Left lung (tissue), 10 donors: ENCODE data around the gene SCEL. TPM values are rescaled to one million over a fixed set of nuclear protein-coding genes. Genes with fewer than 3 reads are reported as not detected.
"Not testable (repeated sequence)": the region's sequence is repeated elsewhere in the genome, so short reads cannot be mapped to it uniquely, and the experiment has no call there.

Experiments used
- ATAC-seq: fragments of 200-7000 bp; cut with Tn5 transposase; one replicate; pipeline ENCODE4 v1.9.1; 2020; ENCODE audit warnings: moderate library complexity
- DNase-seq, 4 donors: peaks; one replicate each; pipeline ENCODE4 v3.0.0-alpha.2; 2013 to 2020
- H3K27ac ChIP-seq, 2 donors: fragments of 200-600 bp; sonication (generic) in 1 of 2; one replicate each; pipeline versions ENCODE4 v1.5.0 to v1.8.0; 2020 to 2021
- H3K27me3 ChIP-seq, 2 donors: fragments of 200-600 bp; sonication (generic) in 1 of 2; one replicate each; pipeline versions ENCODE4 v1.5.0 to v1.8.0; 2020 to 2021
- H3K36me3 ChIP-seq, 2 donors: fragments of 200-600 bp; sonication (generic) in 1 of 2; one replicate each; pipeline versions ENCODE4 v1.5.0 to v1.8.0; 2020 to 2021
- H3K4me1 ChIP-seq, 2 donors: fragments of 200-600 bp; one replicate each; pipeline ENCODE4 v1.8.0; 2021
- H3K4me3 ChIP-seq, 2 donors: fragments of 200-600 bp; sonication (generic) in 1 of 2; one replicate each; pipeline versions ENCODE4 v1.5.0 to v1.8.0; 2020 to 2021; ENCODE audit warnings: mild to moderate bottlenecking in 1 of 2
- H3K9me3 ChIP-seq, 2 donors: fragments of 200-600 bp; sonication (generic) in 1 of 2; one replicate each; pipeline versions ENCODE4 v1.5.0 to v1.8.0; 2020 to 2021
- CTCF ChIP-seq, 2 donors: fragments of 200-600 bp; sonication (generic) in 1 of 2; IDR thresholded peaks; one replicate each; pipeline versions ENCODE4 v1.5.0 to v1.8.0; 2021; ENCODE audit warnings: antibody characterized with exemption in 2 of 2
- intact Hi-C, 2 donors: fragments of 100-400 bp; cut with DNase I; formaldehyde crosslinking; loops; one replicate each; pipeline versions ENCODE4 v1.11.2 to v1.14.2; 2022
- polyA plus RNA-seq, 6 donors: library from polyadenylated mRNA; unstranded; fragments of 120-200 nt; gene quantifications; one replicate each; pipeline ENCODE4 v1.2.1, GENCODE V29; 2013; ENCODE audit not compliant: insufficient read length in 6 of 6
- total RNA-seq, 2 donors: library from RNA; stranded (reverse); fragmentation: NEBNext Ultra II Directional; extraction: Animal tissue kit (Norgen Biotek cat#: 25700); gene quantifications; one replicate each; pipeline ENCODE4 v1.2.1, GENCODE V29; 2021
- donor health status: DM: no; HTN: yes; CAD: no.
- donor health status: DM: no; HTN: no; CAD: no.

Gene SCEL
- total and polyA plus RNA-seq, 8 donors: 0.14 to 166 (median 0.41) TPM

- no peak for TF ChIP-seq CTCF (IDR thresholded peaks at IDR 0.05)
- no peaks in the 10 kb centered on the region for H3K27me3 ChIP-seq
- no peak overlapping the region for H3K4me3 ChIP-seq
- H3K4me1 ChIP-seq: no peaks in the 10 kb centered on the region
- H3K27ac ChIP-seq: no peak overlapping the region
- DNase-seq: no peak
- no peak for ATAC-seq
- H3K9me3 ChIP-seq: peaks cover 0 to 9% of the 10 kb centered on the region in 2 donors
- H3K36me3 ChIP-seq: no peaks in the 10 kb centered on the region
- intact Hi-C loops: no loop called here
Observed at GRCh38 chr13:77650409-77650808, 114.9 kb downstream of the SCEL start.

- H3K36me3 ChIP-seq: no peaks in the 10 kb centered on the region
Observed at GRCh38 chr13:77653301-77653700, 117.8 kb downstream of the SCEL start.

GRCh38 chr13:77660016-77660415 lies 124.5 kb downstream of the SCEL start:
- intact Hi-C loops, ATAC-seq, H3K4me3 ChIP-seq, H3K27me3 ChIP-seq, H3K4me1 ChIP-seq, H3K9me3 ChIP-seq, H3K36me3 ChIP-seq, H3K27ac ChIP-seq: not testable (repeated sequence)
- peak in 1 of 4 donors; percentile 52 for DNase-seq

More at GRCh38 chr13:77653301-77653700, 117.8 kb downstream of the SCEL start:
- Histone ChIP-seq H3K27ac (peak overlapping the region in 1 of 2 donors; percentile 46), H3K4me3 (no peak overlapping the region), H3K9me3 (peaks cover 0 to 9% of the 10 kb centered on the region in 2 donors), H3K27me3 (no peaks in the 10 kb centered on the region), H3K4me1 (no peaks in the 10 kb centered on the region)
- no peak for TF ChIP-seq CTCF (IDR thresholded peaks at IDR 0.05)
- ATAC-seq (no peak), DNase-seq (no peak)
- intact Hi-C loops: no loop called here

DNA sequence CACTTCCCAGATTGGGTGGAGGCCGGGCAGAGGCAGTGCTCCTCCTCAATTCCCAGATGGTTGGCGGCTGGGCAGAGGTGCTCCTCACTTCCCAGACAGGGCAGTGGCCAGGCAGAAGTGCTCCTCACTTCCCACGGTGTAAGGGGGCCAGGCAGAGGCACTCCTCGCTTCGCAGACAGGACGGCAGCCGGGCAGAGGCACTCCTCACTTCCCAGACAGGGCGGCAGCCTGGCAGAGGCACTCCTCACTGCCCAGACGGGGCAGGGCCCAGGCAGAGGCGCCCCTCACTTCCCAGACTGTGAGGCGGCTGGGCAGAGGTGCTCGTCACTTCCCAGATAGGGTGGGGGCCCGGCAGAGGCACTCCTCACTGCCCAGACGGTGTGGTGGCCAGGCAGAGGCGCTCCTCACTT lies 125.3 kb downstream of the SCEL start:
- ATAC-seq (no peak), DNase-seq (peak in 1 of 4 donors; percentile 64)
- H3K27me3 ChIP-seq: no peaks in the 10 kb centered on the region
- intact Hi-C loops: no loop called here
- H3K4me3 ChIP-seq: no peak overlapping the region
- no peaks in the 10 kb centered on the region for H3K4me1 ChIP-seq
- no peaks in the 10 kb centered on the region for H3K36me3 ChIP-seq
- H3K9me3 ChIP-seq: no peaks in the 10 kb centered on the region
- H3K27ac ChIP-seq: no peak overlapping the region
- no peak for TF ChIP-seq CTCF (IDR thresholded peaks at IDR 0.05)

DNA sequence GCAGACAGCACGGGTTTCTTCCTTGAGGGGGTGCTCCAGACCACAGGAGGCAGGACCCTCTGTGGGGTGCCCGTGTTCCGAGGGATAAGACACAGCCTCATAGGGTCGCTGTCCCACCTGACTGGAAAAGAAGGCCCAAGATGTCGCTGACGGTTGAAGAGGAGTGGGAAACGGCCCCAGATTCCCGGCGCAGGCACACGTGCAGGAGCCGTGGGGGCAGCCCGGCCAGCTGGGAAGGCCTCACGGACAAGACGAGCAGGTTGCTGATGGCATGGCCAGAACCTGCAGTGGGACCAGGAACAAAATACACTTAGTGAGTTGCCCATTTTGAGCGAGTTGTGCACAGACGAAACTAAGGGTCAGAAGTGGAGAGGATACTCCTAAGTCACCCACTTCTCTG lies 126.8 kb downstream of the SCEL start:
- intact Hi-C loops, H3K9me3 ChIP-seq, H3K27me3 ChIP-seq, H3K4me3 ChIP-seq, H3K4me1 ChIP-seq, H3K36me3 ChIP-seq, ATAC-seq, H3K27ac ChIP-seq: not testable (repeated sequence)
- DNase-seq: peak in 1 of 4 donors; percentile 63

GRCh38 chr13:77662831-77663230 lies 127.3 kb downstream of the SCEL start:
- H3K27me3 ChIP-seq, H3K4me1 ChIP-seq, H3K27ac ChIP-seq, H3K36me3 ChIP-seq, ATAC-seq, H3K4me3 ChIP-seq, H3K9me3 ChIP-seq, intact Hi-C loops: not testable (repeated sequence)
- DNase-seq: peak in 1 of 4 donors; percentile 44

DNA sequence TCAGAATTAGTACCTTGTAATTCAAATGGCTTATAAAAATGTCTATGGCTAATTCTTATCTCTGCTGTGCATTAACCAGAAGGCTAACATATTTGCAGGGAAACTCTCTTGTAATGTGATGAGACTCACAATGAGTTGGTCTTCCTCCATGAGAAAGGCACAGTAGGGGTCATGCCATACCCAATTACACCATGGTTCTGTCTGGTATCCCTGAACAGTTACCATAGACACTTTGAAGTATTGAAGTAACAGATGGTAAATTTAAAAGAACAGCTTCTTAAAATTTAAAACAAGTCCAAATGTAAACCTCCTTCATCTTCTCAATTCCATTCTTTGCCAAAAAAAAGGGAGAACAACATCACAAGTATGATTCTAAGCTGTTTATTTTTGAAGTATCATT lies 139.3 kb downstream of the SCEL start:
- ATAC-seq (no peak), DNase-seq (no peak)
- Histone ChIP-seq H3K4me1 (no peaks in the 10 kb centered on the region), H3K36me3 (no peaks in the 10 kb centered on the region), H3K9me3 (no peaks in the 10 kb centered on the region), H3K27me3 (no peaks in the 10 kb centered on the region), H3K4me3 (no peak overlapping the region), H3K27ac (no peak overlapping the region)
- intact Hi-C loops: no loop called here
- no peak for TF ChIP-seq CTCF (IDR thresholded peaks at IDR 0.05)
